ENCODE results near the gene MYOCOS.

GRCh38 chr1:171642197-171642596, 20.2 kb downstream of the MYOCOS start:
- TF ChIP-seq, protein P1, sequence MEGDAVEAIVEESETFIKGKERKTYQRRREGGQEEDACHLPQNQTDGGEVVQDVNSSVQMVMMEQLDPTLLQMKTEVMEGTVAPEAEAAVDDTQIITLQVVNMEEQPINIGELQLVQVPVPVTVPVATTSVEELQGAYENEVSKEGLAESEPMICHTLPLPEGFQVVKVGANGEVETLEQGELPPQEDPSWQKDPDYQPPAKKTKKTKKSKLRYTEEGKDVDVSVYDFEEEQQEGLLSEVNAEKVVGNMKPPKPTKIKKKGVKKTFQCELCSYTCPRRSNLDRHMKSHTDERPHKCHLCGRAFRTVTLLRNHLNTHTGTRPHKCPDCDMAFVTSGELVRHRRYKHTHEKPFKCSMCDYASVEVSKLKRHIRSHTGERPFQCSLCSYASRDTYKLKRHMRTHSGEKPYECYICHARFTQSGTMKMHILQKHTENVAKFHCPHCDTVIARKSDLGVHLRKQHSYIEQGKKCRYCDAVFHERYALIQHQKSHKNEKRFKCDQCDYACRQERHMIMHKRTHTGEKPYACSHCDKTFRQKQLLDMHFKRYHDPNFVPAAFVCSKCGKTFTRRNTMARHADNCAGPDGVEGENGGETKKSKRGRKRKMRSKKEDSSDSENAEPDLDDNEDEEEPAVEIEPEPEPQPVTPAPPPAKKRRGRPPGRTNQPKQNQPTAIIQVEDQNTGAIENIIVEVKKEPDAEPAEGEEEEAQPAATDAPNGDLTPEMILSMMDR (IDR thresholded peaks at IDR 0.05; ENCODE audit: insufficient read depth, low read length, poor library complexity, severe bottlenecking) = no peak
- TF ChIP-seq EZH2phosphoT487 (conservative IDR thresholded peaks at IDR 0.05; ENCODE audit: low read length) = no peak

All from SU-DHL-6 (cell line).